ENCODE measurements around the gene BBS12.
"Not testable (repeated sequence)": the region's sequence is repeated elsewhere in the genome, so short reads cannot be mapped to it uniquely, and the experiment has no call there.

BBS12 gene

GRCh38 chr4:122785099-122785498 is 52.6 kb downstream of the BBS12 start:
- H3K27ac ChIP-seq = no peak overlapping the region
- no peak for TF ChIP-seq CTCF (conservative IDR thresholded peaks at IDR 0.05)

- H3K27ac ChIP-seq = not testable (repeated sequence)
Measured at GRCh38 chr4:122786296-122786695, 53.8 kb downstream of the BBS12 start.

- not testable (repeated sequence) for H3K27ac ChIP-seq
Measured at GRCh38 chr4:122786920-122787319, 54.4 kb downstream of the BBS12 start.

- TF ChIP-seq CTCF (conservative IDR thresholded peaks at IDR 0.05) = no peak
- H3K27ac ChIP-seq = no peak overlapping the region
Measured at GRCh38 chr4:122787940-122788339, 55.4 kb downstream of the BBS12 start.

- no peak for TF ChIP-seq CTCF (conservative IDR thresholded peaks at IDR 0.05)
- no peak overlapping the region for H3K27ac ChIP-seq
Measured at GRCh38 chr4:122788935-122789334, 56.4 kb downstream of the BBS12 start.

- no peak overlapping the region for H3K27ac ChIP-seq
- TF ChIP-seq CTCF (conservative IDR thresholded peaks at IDR 0.05) = no peak
Measured at GRCh38 chr4:122793811-122794210, 61.3 kb downstream of the BBS12 start.

Measured in VCaP (cell line).